Measurements from ENCODE around the gene MFAP3.

DNA sequence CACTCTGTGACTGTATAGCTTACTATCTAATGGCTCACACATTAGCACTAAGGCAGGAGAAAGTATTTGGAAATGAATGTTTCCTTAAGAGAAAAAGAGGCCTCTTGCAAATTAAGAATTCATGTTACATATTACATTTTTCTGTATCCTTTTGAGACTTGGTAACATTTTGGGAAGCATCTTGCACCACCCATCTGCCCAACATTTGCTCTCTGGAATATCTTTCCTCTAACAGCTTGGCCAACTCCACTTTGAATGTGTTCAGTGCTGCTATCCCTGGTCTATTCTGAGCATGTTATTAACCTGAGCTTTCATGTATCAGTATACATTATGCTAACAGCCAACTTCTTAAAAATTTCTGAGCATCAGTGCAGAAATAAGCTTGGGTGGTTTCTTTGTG, 27.2 kb downstream of the MFAP3 start:
- TF ChIP-seq, protein P1, sequence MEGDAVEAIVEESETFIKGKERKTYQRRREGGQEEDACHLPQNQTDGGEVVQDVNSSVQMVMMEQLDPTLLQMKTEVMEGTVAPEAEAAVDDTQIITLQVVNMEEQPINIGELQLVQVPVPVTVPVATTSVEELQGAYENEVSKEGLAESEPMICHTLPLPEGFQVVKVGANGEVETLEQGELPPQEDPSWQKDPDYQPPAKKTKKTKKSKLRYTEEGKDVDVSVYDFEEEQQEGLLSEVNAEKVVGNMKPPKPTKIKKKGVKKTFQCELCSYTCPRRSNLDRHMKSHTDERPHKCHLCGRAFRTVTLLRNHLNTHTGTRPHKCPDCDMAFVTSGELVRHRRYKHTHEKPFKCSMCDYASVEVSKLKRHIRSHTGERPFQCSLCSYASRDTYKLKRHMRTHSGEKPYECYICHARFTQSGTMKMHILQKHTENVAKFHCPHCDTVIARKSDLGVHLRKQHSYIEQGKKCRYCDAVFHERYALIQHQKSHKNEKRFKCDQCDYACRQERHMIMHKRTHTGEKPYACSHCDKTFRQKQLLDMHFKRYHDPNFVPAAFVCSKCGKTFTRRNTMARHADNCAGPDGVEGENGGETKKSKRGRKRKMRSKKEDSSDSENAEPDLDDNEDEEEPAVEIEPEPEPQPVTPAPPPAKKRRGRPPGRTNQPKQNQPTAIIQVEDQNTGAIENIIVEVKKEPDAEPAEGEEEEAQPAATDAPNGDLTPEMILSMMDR (IDR thresholded peaks at IDR 0.05): no peak
- no peak for TF ChIP-seq POLR2A (IDR thresholded peaks at IDR 0.05)

Measured in Peyer's patch (tissue), 4 donors.